Small intestine (tissue), 16 donors: ENCODE data around the gene GDE1. TPM values are rescaled to one million over a fixed set of nuclear protein-coding genes. Genes with fewer than 3 reads are reported as not detected.

ENCODE experiments used
- DNase-seq, 2 donors: peaks; one replicate each; pipeline versions ENCODE4 v3.0.0 to v3.0.0-alpha.2; 2013
- FAIRE-seq: peaks from 2 replicates; lab custom pipeline; 2012; peaks lifted over from hg19 to GRCh38; lab: Jason Lieb, UNC
- H3K27ac ChIP-seq, 3 donors: one replicate each; pipeline ENCODE4 v1.5.1; 2013; ENCODE audit warnings: low read length in 2 of 3, mild to moderate bottlenecking in 2 of 3, control low read depth in 1 of 3, inconsistent platforms in 1 of 3, low read depth in 1 of 3, moderate library complexity in 1 of 3
- H3K27me3 ChIP-seq, 3 donors: one replicate each; pipeline ENCODE4 v1.6.1; 2013; ENCODE audit warnings: low read length in 3 of 3, inconsistent platforms in 1 of 3; ENCODE audit not compliant: control insufficient read depth in 3 of 3, insufficient read depth in 3 of 3
- H3K36me3 ChIP-seq, 3 donors: one replicate each; pipeline ENCODE4 v1.6.1; 2013; ENCODE audit warnings: low read length in 3 of 3, inconsistent platforms in 1 of 3, low read depth in 1 of 3, mild to moderate bottlenecking in 1 of 3, moderate library complexity in 1 of 3; ENCODE audit not compliant: control insufficient read depth in 3 of 3, insufficient read depth in 2 of 3
- H3K4me1 ChIP-seq, 3 donors: one replicate each; pipeline ENCODE4 v1.6.1; 2013; ENCODE audit warnings: low read length in 2 of 3, inconsistent platforms in 1 of 3, low read depth in 1 of 3, mild to moderate bottlenecking in 1 of 3, moderate library complexity in 1 of 3; ENCODE audit not compliant: control insufficient read depth in 3 of 3, insufficient read depth in 2 of 3
- H3K4me3 ChIP-seq, 3 donors: one replicate each; pipeline ENCODE4 v1.5.1; 2013; ENCODE audit warnings: low read length in 3 of 3, control low read depth in 1 of 3, inconsistent platforms in 1 of 3, low read depth in 1 of 3, mild to moderate bottlenecking in 1 of 3, moderate library complexity in 1 of 3
- H3K9me3 ChIP-seq, 2 donors: one replicate each; pipeline ENCODE4 v1.6.1; 2013; ENCODE audit warnings: low read depth in 1 of 2, low read length in 1 of 2; ENCODE audit not compliant: control insufficient read depth in 2 of 2, insufficient read depth in 1 of 2
- WGBS, 3 donors: extraction: QIAGEN DNeasy Blood & Tissue Kit; methylation state at CpG; one replicate each; pipeline ENCODE4 v1.1.7; 2013; 5-methylcytosine and 5-hydroxymethylcytosine counted together
- long read RNA-seq, 10 donors: transcript quantifications; one replicate each; lab custom pipeline, GENCODE V29; 2026
- polyA plus RNA-seq, 4 donors: library from polyadenylated mRNA; stranded (reverse) in 3 of 4; unstranded in 1 of 4; fragments of 200-250 nt in 3 of 4; fragments of 120-200 nt in 1 of 4; gene quantifications; one replicate each; pipeline versions ENCODE4 v1.2.1 to v1.2.3, GENCODE V29; 2013
- donor health status: healthy with polysubstance abuse.
- donor health status: control.
- donor health status: control.
- donor health status: Bipolar disorder and iron deficiency.
- donor health status: healthy.

GDE1 gene
- 10 to 100 TPM; 29.7 to 70.8 (median 38.9) TPM for polyA plus RNA-seq
- long read RNA-seq, donor 1 = 0 reads
- long read RNA-seq, donor 2, transcript GDE1-201 (6 exons, 2,958 nt) = major isoform, 10 of 11 reads
- long read RNA-seq, donor 2, partial matches to known transcripts = 0 of 11 reads
- long read RNA-seq, donor 2, other reads (novel, unspliced or antisense) = 0 of 11 reads
- long read RNA-seq, donor 3, partial matches to known transcripts = 0 of 8 reads
- long read RNA-seq, donor 3, other reads (novel, unspliced or antisense) = 0 of 8 reads
- long read RNA-seq, donor 4 = 0 reads
- long read RNA-seq, donor 5, transcript GDE1-201 (6 exons, 2,958 nt) = major isoform, 5 of 6 reads
- long read RNA-seq, donor 5, partial matches to known transcripts = 0 of 6 reads
- long read RNA-seq, donor 5, other reads (novel, unspliced or antisense) = 0 of 6 reads
- long read RNA-seq, donor 6, transcript GDE1-201 (6 exons, 2,958 nt) = major isoform, 12 of 14 reads
- long read RNA-seq, donor 6, partial matches to known transcripts = 0 of 14 reads
- long read RNA-seq, donor 6, other reads (novel, unspliced or antisense) = 0 of 14 reads
- long read RNA-seq, donor 7, transcript GDE1-201 (6 exons, 2,958 nt) = major isoform, 37 of 154 reads
- long read RNA-seq, donor 7, transcript GDE1-203 (6 exons, 2,238 nt) = minor isoform, 10 of 154 reads
- long read RNA-seq, donor 7, transcript GDE1-202 (2 exons, 769 nt) = minor isoform, 6 of 154 reads
- long read RNA-seq, donor 7, partial matches to known transcripts = 93 of 154 reads
- long read RNA-seq, donor 7, other reads (novel, unspliced or antisense) = 8 of 154 reads
- long read RNA-seq, donor 8, partial matches to known transcripts = 0 of 3 reads
- long read RNA-seq, donor 8, other reads (novel, unspliced or antisense) = 0 of 3 reads
- long read RNA-seq, donor 9, partial matches to known transcripts = 0 of 4 reads
- long read RNA-seq, donor 9, other reads (novel, unspliced or antisense) = 0 of 4 reads
- long read RNA-seq, donor 10, transcript GDE1-201 (6 exons, 2,958 nt) = major isoform, 28 of 34 reads
- long read RNA-seq, donor 10, partial matches to known transcripts = 0 of 34 reads
- long read RNA-seq, donor 10, other reads (novel, unspliced or antisense) = 0 of 34 reads

- peak within 1 kb of the TSS; percentile 79 to 93 (median 82) for H3K4me3 ChIP-seq
- DNase-seq = peak; percentile 93 to 96
- FAIRE-seq = no peak
- no peaks in the 10 kb centered on the region for H3K9me3 ChIP-seq
- peaks cover 0 to 11% (median 2%) of the 10 kb centered on the region in 3 donors for H3K36me3 ChIP-seq
- WGBS, 3 donors = 0 to 1% (median 0%) methylated on average over 56 to 62 of the region's 62 CpGs
- H3K27ac ChIP-seq = peak within 1 kb of the TSS; percentile 89 to 97 (median 96)
- peaks cover 9 to 28% (median 11%) of the 10 kb centered on the region in 3 donors for H3K4me1 ChIP-seq
- H3K27me3 ChIP-seq = no peaks in the 10 kb centered on the region
Observed at GRCh38 chr16:19521471-19522396, at the start of gene GDE1. Gene GDE1 (minus strand): TSS chr16:19522098. CDS start chr16:19521964, 134 bp downstream.

DNA sequence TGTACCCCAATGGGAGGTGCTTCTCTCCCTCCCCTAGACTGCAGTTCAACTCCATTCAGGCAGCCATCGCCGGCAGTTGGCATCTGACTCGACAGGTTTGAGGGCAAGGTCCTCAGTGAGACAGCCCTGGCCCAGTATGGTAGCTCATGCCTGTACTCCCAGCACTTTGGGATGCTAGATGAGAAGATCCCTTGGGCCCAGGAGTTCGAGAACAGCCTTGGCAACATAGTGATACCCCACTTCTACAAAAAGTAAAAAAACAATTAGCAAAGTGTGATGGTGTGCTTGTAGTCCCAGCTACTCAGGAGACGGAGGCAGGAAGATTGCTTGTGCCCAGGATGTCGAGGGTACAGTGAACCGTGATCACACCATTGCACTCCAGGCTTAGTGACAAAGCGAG is 45.7 kb upstream of the GDE1 start:
- Histone ChIP-seq H3K27ac (no peak overlapping the region), H3K27me3 (no peaks in the 10 kb centered on the region), H3K9me3 (peaks cover 0 to 11% of the 10 kb centered on the region in 2 donors), H3K36me3 (peaks cover 13 to 55% (median 16%) of the 10 kb centered on the region in 3 donors), H3K4me3 (no peak overlapping the region), H3K4me1 (no peaks in the 10 kb centered on the region)
- WGBS, 3 donors = 75 to 85% (median 83%) methylated on average over 8 of the region's 8 CpGs
- no peak for FAIRE-seq
- DNase-seq = no peak

- H3K36me3 ChIP-seq = peaks cover 11 to 44% (median 16%) of the 10 kb centered on the region in 3 donors
- H3K4me3 ChIP-seq = no peak overlapping the region
- no peaks in the 10 kb centered on the region for H3K27me3 ChIP-seq
- peaks cover 0 to 16% of the 10 kb centered on the region in 2 donors for H3K9me3 ChIP-seq
- no peaks in the 10 kb centered on the region for H3K4me1 ChIP-seq
- no peak for DNase-seq
- no peak for FAIRE-seq
- H3K27ac ChIP-seq = no peak overlapping the region
- 94 to 99% (median 97%) methylated on average over 3 of the region's 3 CpGs for WGBS, 3 donors
Observed at GRCh38 chr16:19566362-19566761, 44.5 kb upstream of the GDE1 start.

- Histone ChIP-seq H3K9me3 (peaks cover 0 to 16% of the 10 kb centered on the region in 2 donors), H3K36me3 (peaks cover 6 to 30% (median 12%) of the 10 kb centered on the region in 3 donors), H3K4me3 (no peak overlapping the region), H3K4me1 (no peaks in the 10 kb centered on the region), H3K27me3 (no peaks in the 10 kb centered on the region), H3K27ac (no peak overlapping the region)
- WGBS, 3 donors = 93 to 98% (median 96%) methylated on average over 4 of the region's 4 CpGs
- DNase-seq (no peak), FAIRE-seq (no peak)
Observed at GRCh38 chr16:19563377-19563776, 41.5 kb upstream of the GDE1 start.

DNA sequence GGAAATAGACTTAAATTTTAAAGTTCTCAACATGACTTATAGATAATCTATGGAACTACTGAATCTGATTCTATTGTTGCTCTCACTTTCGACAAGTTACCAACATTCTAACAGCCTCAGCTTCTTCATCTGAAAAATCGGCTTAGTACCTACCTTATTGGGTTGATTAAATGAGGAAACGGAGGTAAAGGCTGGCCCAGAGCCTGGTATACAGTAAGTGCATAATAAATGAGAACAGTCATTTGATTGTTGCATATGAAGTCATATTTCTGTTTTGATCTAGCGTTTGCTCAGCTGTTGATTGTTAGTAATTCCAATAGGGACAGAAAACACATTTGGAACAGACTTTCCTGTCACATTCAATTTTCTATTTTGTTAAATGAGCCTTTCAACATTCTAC is 38.2 kb upstream of the GDE1 start:
- H3K36me3 ChIP-seq = peaks cover 0 to 10% (median 2%) of the 10 kb centered on the region in 3 donors
- 92 to 94% (median 93%) methylated on average over 4 of the region's 4 CpGs for WGBS, 3 donors
- H3K27ac ChIP-seq = no peak overlapping the region
- H3K27me3 ChIP-seq = no peaks in the 10 kb centered on the region
- FAIRE-seq (no peak), DNase-seq (no peak)
- H3K4me3 ChIP-seq = no peak overlapping the region
- H3K4me1 ChIP-seq = peaks cover 0 to 4% (median 2%) of the 10 kb centered on the region in 3 donors
- H3K9me3 ChIP-seq = peaks cover 0 to 16% of the 10 kb centered on the region in 2 donors

- Histone ChIP-seq H3K27me3 (no peaks in the 10 kb centered on the region), H3K4me3 (no peak overlapping the region), H3K27ac (no peak overlapping the region), H3K9me3 (peaks cover 0 to 16% of the 10 kb centered on the region in 2 donors), H3K4me1 (peaks cover 0 to 4% (median 2%) of the 10 kb centered on the region in 3 donors), H3K36me3 (peaks cover 0 to 6% (median 0%) of the 10 kb centered on the region in 3 donors)
- FAIRE-seq (no peak), DNase-seq (peak; percentile 58 to 66)
- 73 to 84% (median 76%) methylated on average over 10 of the region's 10 CpGs for WGBS, 3 donors
Observed at GRCh38 chr16:19559242-19559910, 37.5 kb upstream of the GDE1 start.
